ENCODE measurements around the gene OXNAD1. TPM values are rescaled to one million over a fixed set of nuclear protein-coding genes. Genes with fewer than 3 reads are reported as not detected.

Gene OXNAD1
- total and polyA plus RNA-seq, 10 of the 15 experiments (the other 5 are each of a cell fraction or from before 2014, with no cell fraction given): 5.6 to 27.8 (median 16.2) TPM

- TF ChIP-seq ZNF687 (IDR thresholded peaks at IDR 0.05) (no peak), SREBF2 (IDR thresholded peaks at IDR 0.05; ENCODE audit: low read length) (no peak), SIN3A (IDR thresholded peaks at IDR 0.05; ENCODE audit: low read depth, low read length) (no peak), PBX3 (IDR thresholded peaks at IDR 0.05; ENCODE audit: insufficient replicate concordance, low read depth, low read length) (peak; percentile 43), IRF4 (IDR thresholded peaks at IDR 0.05; ENCODE audit: low read depth, low read length) (no peak), SRF (IDR thresholded peaks at IDR 0.05; ENCODE audit: low read depth in 2 of 2, low read length in 2 of 2) (no peak), ZNF274 (IDR thresholded peaks at IDR 0.05; ENCODE audit: insufficient read depth, insufficient read length) (no peak), SPI1 (IDR thresholded peaks at IDR 0.05; ENCODE audit: borderline replicate concordance, insufficient read depth, low read depth, low read length) (no peak), PML (IDR thresholded peaks at IDR 0.05; ENCODE audit: low read length) (no peak), EGR1 (IDR thresholded peaks at IDR 0.05; ENCODE audit: borderline replicate concordance in 1 of 2, low read depth in 2 of 2, low read length in 2 of 2) (no peak), WRNIP1 (IDR thresholded peaks at IDR 0.05; ENCODE audit: borderline replicate concordance, low read depth, low read length) (no peak), HSF1 (IDR thresholded peaks at IDR 0.05; ENCODE audit: low read depth, low read length) (no peak), REST (IDR thresholded peaks at IDR 0.05; ENCODE audit: low read depth, low read length) (no peak), RAD21 (IDR thresholded peaks at IDR 0.05; ENCODE audit: insufficient read depth, low read depth, low read length) (no peak), FOXK2 (IDR thresholded peaks at IDR 0.05) (no peak), TBL1XR1 (IDR thresholded peaks at IDR 0.05; ENCODE audit: low read depth, low read length) (no peak), MEF2A (IDR thresholded peaks at IDR 0.05; ENCODE audit: insufficient read depth, low read depth, low read length) (0 out of 2 replicates have a peak, but pooled peaks have one; percentile 39), NFIC (IDR thresholded peaks at IDR 0.05; ENCODE audit: low read depth, low read length) (peak; percentile 53), CBFB (IDR thresholded peaks at IDR 0.05; ENCODE audit: low read depth) (0 out of 2 replicates have a peak, but pooled peaks have one; percentile 20), CEBPB (IDR thresholded peaks at IDR 0.05; ENCODE audit: borderline replicate concordance in 1 of 2, low read depth in 2 of 2, low read length in 2 of 2) (no peak), NFYB (IDR thresholded peaks at IDR 0.05; ENCODE audit: insufficient read depth, low read depth, low read length) (no peak), KLF5 (IDR thresholded peaks at IDR 0.05; ENCODE audit: partially characterized antibody) (no peak)
These were observed 35.3 kb downstream of the OXNAD1 start (continued) for GRCh38 chr3:16300307-16300706.
